ENCODE results near the gene MADD.

- TF ChIP-seq CTCF (IDR thresholded peaks at IDR 0.05) (no peak), POLR2A (IDR thresholded peaks at IDR 0.05) (no peak)
These were observed 108.3 kb downstream of the MADD start, which contains the start of gene SPI1 for GRCh38 chr11:47378010-47378835.

Measured in lower leg skin (tissue), 3 donors.